ENCODE data around the gene CLTA. TPM values are rescaled to one million over a fixed set of nuclear protein-coding genes. Genes with fewer than 3 reads are reported as not detected.

CLTA gene
- total RNA-seq, 4 donors from 2014 or later: 155 to 207 (median 175) TPM

GRCh38 chr9:36177571-36177970, 13.2 kb upstream of the CLTA start:
- TF ChIP-seq, protein P1, sequence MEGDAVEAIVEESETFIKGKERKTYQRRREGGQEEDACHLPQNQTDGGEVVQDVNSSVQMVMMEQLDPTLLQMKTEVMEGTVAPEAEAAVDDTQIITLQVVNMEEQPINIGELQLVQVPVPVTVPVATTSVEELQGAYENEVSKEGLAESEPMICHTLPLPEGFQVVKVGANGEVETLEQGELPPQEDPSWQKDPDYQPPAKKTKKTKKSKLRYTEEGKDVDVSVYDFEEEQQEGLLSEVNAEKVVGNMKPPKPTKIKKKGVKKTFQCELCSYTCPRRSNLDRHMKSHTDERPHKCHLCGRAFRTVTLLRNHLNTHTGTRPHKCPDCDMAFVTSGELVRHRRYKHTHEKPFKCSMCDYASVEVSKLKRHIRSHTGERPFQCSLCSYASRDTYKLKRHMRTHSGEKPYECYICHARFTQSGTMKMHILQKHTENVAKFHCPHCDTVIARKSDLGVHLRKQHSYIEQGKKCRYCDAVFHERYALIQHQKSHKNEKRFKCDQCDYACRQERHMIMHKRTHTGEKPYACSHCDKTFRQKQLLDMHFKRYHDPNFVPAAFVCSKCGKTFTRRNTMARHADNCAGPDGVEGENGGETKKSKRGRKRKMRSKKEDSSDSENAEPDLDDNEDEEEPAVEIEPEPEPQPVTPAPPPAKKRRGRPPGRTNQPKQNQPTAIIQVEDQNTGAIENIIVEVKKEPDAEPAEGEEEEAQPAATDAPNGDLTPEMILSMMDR (IDR thresholded peaks at IDR 0.05; ENCODE audit: low read depth): no peak

GRCh38 chr9:36187414-36187813, 3.3 kb upstream of the CLTA start:
- TF ChIP-seq, protein P1 (IDR thresholded peaks at IDR 0.05; ENCODE audit: low read depth): no peak

DNA sequence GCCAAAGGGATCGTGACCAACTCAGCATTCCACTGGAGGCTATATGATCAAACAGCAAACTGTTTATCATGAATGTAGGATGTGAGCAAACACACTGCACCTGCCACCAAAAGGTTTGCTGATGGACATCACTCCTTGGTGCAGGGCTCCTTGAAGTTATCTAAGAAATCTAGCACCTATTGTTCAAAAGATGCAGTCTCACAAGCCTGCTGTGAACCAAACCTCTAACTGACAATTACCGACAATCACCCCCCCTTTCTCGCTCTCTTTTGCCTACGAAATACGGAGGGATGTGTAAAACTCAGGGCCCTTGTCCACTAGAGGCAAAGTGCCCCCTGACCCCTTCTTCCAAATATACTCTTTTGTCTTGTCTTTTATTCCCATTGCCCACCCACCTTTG, 2.5 kb upstream of the CLTA start:
- TF ChIP-seq, protein P1 (IDR thresholded peaks at IDR 0.05; ENCODE audit: low read depth): no peak

- TF ChIP-seq, protein P1 (IDR thresholded peaks at IDR 0.05; ENCODE audit: low read depth): no peak
Observed at GRCh38 chr9:36189976-36190375, 745 bp upstream of the CLTA start.

DNA sequence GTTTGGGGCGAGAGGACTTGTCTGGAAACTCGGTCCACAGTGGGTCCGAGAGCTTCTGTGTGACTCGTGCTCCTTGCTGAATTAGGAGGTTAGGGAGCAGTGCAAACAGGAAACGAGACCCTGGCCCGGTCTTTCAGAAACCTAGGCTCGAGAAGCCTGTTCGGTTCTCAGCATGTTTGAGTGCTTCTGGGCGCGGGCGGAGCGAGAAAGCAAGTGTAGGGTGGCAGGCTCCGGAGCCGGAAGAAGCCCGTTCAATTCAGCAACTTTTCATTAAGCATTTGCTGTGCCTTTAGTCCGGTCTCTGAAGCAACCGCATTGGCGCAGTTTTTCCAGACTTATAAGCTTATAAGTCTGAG, 547 bp downstream of the CLTA start:
- TF ChIP-seq, protein P1 (IDR thresholded peaks at IDR 0.05; ENCODE audit: low read depth): no peak

GRCh38 chr9:36191686-36192085, 965 bp downstream of the CLTA start:
- TF ChIP-seq, protein P1 (IDR thresholded peaks at IDR 0.05; ENCODE audit: low read depth): no peak

DNA sequence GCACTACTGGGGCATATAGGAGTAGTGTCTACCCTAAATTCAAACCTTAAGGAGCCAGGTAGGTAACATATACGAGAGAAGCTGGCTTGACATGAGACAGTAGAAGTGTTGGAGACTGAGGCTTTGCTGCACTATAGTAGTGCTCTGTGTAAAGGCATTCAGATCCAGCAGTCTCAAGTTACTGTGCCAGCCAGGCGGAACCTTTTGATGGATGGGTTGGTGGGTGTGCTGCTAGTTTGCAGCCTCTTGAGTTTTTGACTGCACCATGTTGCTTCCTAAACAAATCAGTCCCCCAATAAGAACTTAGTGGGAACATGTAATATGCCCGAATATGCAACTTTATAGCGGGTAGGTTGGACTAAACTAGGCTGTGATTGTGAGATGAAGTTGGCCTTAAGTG, 1.5 kb downstream of the CLTA start:
- TF ChIP-seq, protein P1 (IDR thresholded peaks at IDR 0.05; ENCODE audit: low read depth): no peak
